ENCODE results near the gene CNPY1. TPM values are rescaled to one million over a fixed set of nuclear protein-coding genes. Genes with fewer than 3 reads are reported as not detected.
A peak's percentile ranks its signal among the peaks of the same experiment; 100 is the strongest.

The CNPY1 gene
- total and polyA plus RNA-seq, 9 of the 15 experiments (the other 6 are each of a cell fraction or from before 2014, with no cell fraction given), result not detected

DNA sequence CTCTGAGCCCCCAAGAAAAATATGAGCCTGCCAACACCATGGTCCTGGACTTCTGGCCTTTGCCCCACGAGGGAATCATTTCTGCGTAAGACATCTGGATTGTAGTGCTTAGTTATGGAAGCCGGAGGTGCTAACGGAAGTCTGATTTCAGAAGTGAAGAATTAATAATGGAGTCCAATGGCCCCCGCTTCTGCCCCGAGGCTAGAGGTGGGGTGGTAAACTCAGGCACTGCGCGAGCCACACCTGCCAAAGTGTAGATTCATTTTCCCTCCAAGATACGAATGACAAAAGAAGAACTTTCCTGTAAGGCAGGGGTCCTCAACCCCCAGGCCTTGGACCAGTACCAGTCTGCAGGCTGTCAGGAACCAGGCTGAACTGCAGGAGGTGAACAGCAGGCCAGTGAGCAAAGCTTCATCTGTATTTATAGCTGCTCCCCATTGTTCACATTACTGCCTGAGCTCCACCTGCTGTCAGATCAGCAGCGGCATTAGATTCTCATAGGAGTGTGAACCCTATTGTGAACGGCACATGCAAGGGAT is 22.3 kb downstream of the CNPY1 start:
- no peak overlapping the region for H3K4me2 ChIP-seq (ENCODE audit: insufficient read depth, low read length)
- H3K4me1 ChIP-seq (replicated peaks in 1 of 2; ENCODE audit: control insufficient read depth in 2 of 2, insufficient read depth in 2 of 2, low read length in 2 of 2), result no peaks in the 10 kb centered on the region
- no peak overlapping the region for H3K9ac ChIP-seq (ENCODE audit: insufficient read depth in 1 of 2, low read depth in 2 of 2, low read length in 2 of 2)
- H3K9me3 ChIP-seq (replicated peaks; ENCODE audit: control insufficient read depth, insufficient read depth, low read depth, low read length), result no peaks in the 10 kb centered on the region
- POLR2A ChIA-PET, result interaction anchor here (0.6 kb wide), 1 partner anchor 16 kb away, joined by 3 read pairs; no protein-coding TSS in a partner anchor
- H3K79me2 ChIP-seq (ENCODE audit: control insufficient read depth, insufficient read depth, low read length), result no peaks in the 10 kb centered on the region
- TF ChIP-seq WHSC1 (IDR thresholded peaks at IDR 0.05; ENCODE audit: low read length) (no peak), ZNF586 (CRISPR knock-in tag; conservative IDR thresholded peaks at IDR 0.05) (no peak), RAD21 (CRISPR knock-in tag; conservative IDR thresholded peaks at IDR 0.05 in 1 of 2, IDR thresholded peaks at IDR 0.05 in 1 of 2) (peak in 1 of 2 experiments; percentile 30; a peak in 1 of 4 replicates)
- no peaks in the 10 kb centered on the region for H3K36me3 ChIP-seq (ENCODE audit: control insufficient read depth, insufficient read depth, low read length)
- no peaks in the 10 kb centered on the region for H3K9me1 ChIP-seq (ENCODE audit: control insufficient read depth, insufficient read depth, low read length)
- H4K20me1 ChIP-seq (replicated peaks; ENCODE audit: control insufficient read depth, insufficient read depth, low read length), result peaks cover 7% of the 10 kb centered on the region; the same call in 1 of the 2 replicates
- H2AFZ ChIP-seq (ENCODE audit: low read depth, low read length), result no peak overlapping the region
- no peak overlapping the region for H3K27ac ChIP-seq (ENCODE audit: extremely low read depth, low read depth, low read length)
- in situ Hi-C loops (cut with MboI) (no loop called here), intact Hi-C loops (cut with micrococcal nuclease) (no loop called here)
- DNase-seq (ENCODE audit: extremely low read depth in 1 of 4, low spot score in 3 of 4), result no peak
- no peak overlapping the region for H3K4me3 ChIP-seq
- no peak for FAIRE-seq
- no peak for ATAC-seq
- WGBS (ENCODE audit: insufficient coverage, low coverage, missing lambda C conversion rate), result 2% methylated on average over 11 of the region's 11 CpGs
- CTCF ChIA-PET (ENCODE audit: low intra/inter-chr PET ratio), result no interaction called here
- no TSS peak for BruUV-seq (replicated peaks)
- peaks cover 60 to 77% of the 10 kb centered on the region in 2 experiments for H3K27me3 ChIP-seq (ENCODE audit: control insufficient read depth in 2 of 2, insufficient read depth in 2 of 2, low read length in 2 of 2)

DNA sequence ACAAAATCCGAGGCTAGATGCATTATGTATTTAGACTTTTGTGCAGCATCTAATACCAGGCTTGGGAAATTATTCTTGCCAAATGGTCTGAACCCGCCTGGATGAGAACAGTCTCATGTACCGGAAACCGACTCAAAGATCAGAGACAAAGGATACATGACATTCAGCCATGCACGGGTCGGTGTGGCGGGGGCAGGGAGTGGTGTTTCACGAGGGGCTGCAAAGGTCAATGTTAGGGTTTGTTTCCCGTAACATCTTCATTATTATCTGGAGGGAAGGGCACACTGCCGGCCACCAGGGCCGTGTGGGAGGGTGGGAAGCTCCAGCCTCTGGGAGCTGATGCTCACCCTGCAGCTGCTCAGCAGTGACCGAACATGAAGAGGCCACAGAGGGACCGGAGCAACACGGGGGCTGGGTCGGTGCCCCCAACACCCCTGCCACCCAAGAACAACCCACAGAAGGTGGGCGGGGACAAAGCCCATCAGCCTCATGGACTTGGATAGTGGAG is 23.1 kb downstream of the CNPY1 start:
- H3K9me3 ChIP-seq (replicated peaks; ENCODE audit: control insufficient read depth, insufficient read depth, low read depth, low read length), result no peaks in the 10 kb centered on the region
- FAIRE-seq (no peak), ATAC-seq (no peak), DNase-seq (ENCODE audit: extremely low read depth in 1 of 4, low spot score in 3 of 4) (no peak)
- H3K4me2 ChIP-seq (ENCODE audit: insufficient read depth, low read length), result no peak overlapping the region
- ChIA-PET CTCF (ENCODE audit: low intra/inter-chr PET ratio) (no interaction called here), POLR2A (interaction anchor here (0.6 to 3.0 kb wide), 2 partner anchors 8 to 17 kb away, joined by 3 to 8 read pairs; no protein-coding TSS in a partner anchor)
- H3K4me3 ChIP-seq, result no peak overlapping the region
- H2AFZ ChIP-seq (ENCODE audit: low read depth, low read length), result no peak overlapping the region
- TF ChIP-seq RFX1 (IDR thresholded peaks at IDR 0.05) (no peak), MIER1 (IDR thresholded peaks at IDR 0.05; ENCODE audit: low read depth) (no peak), CBX5 (IDR thresholded peaks at IDR 0.05; ENCODE audit: borderline replicate concordance, low read depth) (no peak), CBX8 (IDR thresholded peaks at IDR 0.05; ENCODE audit: borderline replicate concordance, extremely low read depth, low read depth, low read length, poor library complexity, severe bottlenecking) (no peak), ZC3H4 (CRISPR knock-in tag; IDR thresholded peaks at IDR 0.05; ENCODE audit: borderline replicate concordance) (no peak), NEUROD1 (IDR thresholded peaks at IDR 0.05; ENCODE audit: borderline replicate concordance, low read depth, low read length, partially characterized antibody) (no peak)
- TF ChIP-seq, protein P1, sequence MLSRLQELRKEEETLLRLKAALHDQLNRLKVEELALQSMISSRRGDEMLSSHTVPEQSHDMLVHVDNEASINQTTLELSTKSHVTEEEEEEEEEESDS (CRISPR knock-in tag; IDR thresholded peaks at IDR 0.05), result no peak
- TF ChIP-seq, protein P2, sequence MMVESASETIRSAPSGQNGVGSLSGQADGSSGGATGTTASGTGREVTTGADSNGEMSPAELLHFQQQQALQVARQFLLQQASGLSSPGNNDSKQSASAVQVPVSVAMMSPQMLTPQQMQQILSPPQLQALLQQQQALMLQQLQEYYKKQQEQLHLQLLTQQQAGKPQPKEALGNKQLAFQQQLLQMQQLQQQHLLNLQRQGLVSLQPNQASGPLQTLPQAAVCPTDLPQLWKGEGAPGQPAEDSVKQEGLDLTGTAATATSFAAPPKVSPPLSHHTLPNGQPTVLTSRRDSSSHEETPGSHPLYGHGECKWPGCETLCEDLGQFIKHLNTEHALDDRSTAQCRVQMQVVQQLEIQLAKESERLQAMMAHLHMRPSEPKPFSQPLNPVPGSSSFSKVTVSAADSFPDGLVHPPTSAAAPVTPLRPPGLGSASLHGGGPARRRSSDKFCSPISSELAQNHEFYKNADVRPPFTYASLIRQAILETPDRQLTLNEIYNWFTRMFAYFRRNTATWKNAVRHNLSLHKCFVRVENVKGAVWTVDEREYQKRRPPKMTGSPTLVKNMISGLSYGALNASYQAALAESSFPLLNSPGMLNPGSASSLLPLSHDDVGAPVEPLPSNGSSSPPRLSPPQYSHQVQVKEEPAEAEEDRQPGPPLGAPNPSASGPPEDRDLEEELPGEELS (CRISPR knock-in tag; IDR thresholded peaks at IDR 0.05; ENCODE audit: borderline replicate concordance), result no peak
- no peaks in the 10 kb centered on the region for H3K9me1 ChIP-seq (ENCODE audit: control insufficient read depth, insufficient read depth, low read length)
- intact Hi-C loops (cut with micrococcal nuclease) (no loop called here), in situ Hi-C loops (cut with MboI) (no loop called here)
- no peaks in the 10 kb centered on the region for H3K79me2 ChIP-seq (ENCODE audit: control insufficient read depth, insufficient read depth, low read length)
- H3K36me3 ChIP-seq (ENCODE audit: control insufficient read depth, insufficient read depth, low read length), result no peaks in the 10 kb centered on the region
- no peak overlapping the region for H3K27ac ChIP-seq (ENCODE audit: extremely low read depth, low read depth, low read length)
- BruUV-seq (replicated peaks), result no TSS peak
- H3K9ac ChIP-seq (ENCODE audit: insufficient read depth in 1 of 2, low read depth in 2 of 2, low read length in 2 of 2), result no peak overlapping the region
- WGBS (ENCODE audit: insufficient coverage, low coverage, missing lambda C conversion rate), result 3% methylated on average over 16 of the region's 16 CpGs
- peaks cover 7% of the 10 kb centered on the region; the same call in 1 of the 2 replicates for H4K20me1 ChIP-seq (replicated peaks; ENCODE audit: control insufficient read depth, insufficient read depth, low read length)
- peaks cover 59 to 77% of the 10 kb centered on the region in 2 experiments for H3K27me3 ChIP-seq (ENCODE audit: control insufficient read depth in 2 of 2, insufficient read depth in 2 of 2, low read length in 2 of 2)
- H3K4me1 ChIP-seq (replicated peaks in 1 of 2; ENCODE audit: control insufficient read depth in 2 of 2, insufficient read depth in 2 of 2, low read length in 2 of 2), result no peaks in the 10 kb centered on the region

Measured in K562 (cell line).